Astrocyte of the spinal cord (primary cell): ENCODE data around the gene PRTG.

Experiments
- DNase-seq: peaks from one replicate; pipeline ENCODE4 v3.0.0; 2011; ENCODE audit warnings: low read depth, low spot score
- H3K4me3 ChIP-seq: 2 replicates; pipeline ENCODE4 v1.5.1; 2011; ENCODE audit warnings: low read depth, mild to moderate bottlenecking, low read length, moderate library complexity
- CTCF ChIP-seq: IDR thresholded peaks from 2 replicates; pipeline ENCODE4 v1.5.1; 2012; ENCODE audit warnings: low read depth, mild to moderate bottlenecking, low read length, inconsistent platforms
- in situ Hi-C: cut with HindIII; loops from 2 replicates; pipeline ENCODE4 v1.10.0; 2017; ENCODE audit warnings: low sequenced_read_pairs

The PRTG gene

GRCh38 chr15:55588070-55588814, 154.7 kb downstream of the PRTG start, which contains the start of gene PYGO1:
Gene PYGO1 (minus strand): TSS chr15:55588345. CDS start chr15:55587883, 462 bp downstream.
- peak within 1 kb of the TSS; percentile 65 for H3K4me3 ChIP-seq
- peak; percentile 74 for DNase-seq
- in situ Hi-C loops = no loop called here
- TF ChIP-seq CTCF = no peak

- peak overlapping the region; percentile 65 for H3K4me3 ChIP-seq
- peak; percentile 68 for DNase-seq
- in situ Hi-C loops = no loop called here
- TF ChIP-seq CTCF = no peak
Measured at GRCh38 chr15:55587321-55588069, 155.5 kb downstream of the PRTG start.

GRCh38 chr15:55586808-55587207, 156.1 kb downstream of the PRTG start:
- peak; percentile 15 for DNase-seq
- H3K4me3 ChIP-seq = peak overlapping the region; percentile 65
- in situ Hi-C loops = no loop called here
- no peak for TF ChIP-seq CTCF

- no peak for DNase-seq
- no peak overlapping the region for H3K4me3 ChIP-seq
- no peak for TF ChIP-seq CTCF
- in situ Hi-C loops = no loop called here
Measured at GRCh38 chr15:55576943-55577342, 166.0 kb downstream of the PRTG start.

GRCh38 chr15:55574096-55574495, 168.9 kb downstream of the PRTG start:
- no peak for DNase-seq
- no peak for TF ChIP-seq CTCF
- in situ Hi-C loops = no loop called here
- H3K4me3 ChIP-seq = no peak overlapping the region

- in situ Hi-C loops = no loop called here
Measured at GRCh38 chr15:55573224-55573623, 169.7 kb downstream of the PRTG start.

More at GRCh38 chr15:55573224-55573623, 169.7 kb downstream of the PRTG start:
- H3K4me3 ChIP-seq = no peak overlapping the region
- DNase-seq = no peak
- TF ChIP-seq CTCF = no peak
